ENCODE results near the gene TRPM4.

Gene TRPM4

DNA sequence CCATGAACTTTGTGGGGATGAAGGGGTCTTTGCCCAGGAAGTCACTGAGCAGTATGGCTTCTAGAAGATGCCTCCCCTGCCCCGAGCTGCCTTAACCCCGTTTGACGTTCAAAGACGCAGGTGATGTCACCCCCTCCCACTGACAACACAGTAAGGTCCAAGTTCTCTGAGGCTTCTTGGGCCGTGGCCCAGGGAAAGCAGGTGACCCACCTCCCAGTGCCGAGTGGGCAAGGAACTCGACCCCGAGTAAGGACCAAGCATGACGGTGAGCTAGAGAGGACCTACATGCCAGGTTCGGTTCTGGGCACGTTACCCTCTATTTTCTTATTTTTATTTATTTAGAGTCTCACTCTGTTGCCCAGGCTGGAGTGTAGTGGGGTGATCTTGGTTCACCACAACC is 86.1 kb downstream of the TRPM4 start:
- no peak for DNase-seq

DNA sequence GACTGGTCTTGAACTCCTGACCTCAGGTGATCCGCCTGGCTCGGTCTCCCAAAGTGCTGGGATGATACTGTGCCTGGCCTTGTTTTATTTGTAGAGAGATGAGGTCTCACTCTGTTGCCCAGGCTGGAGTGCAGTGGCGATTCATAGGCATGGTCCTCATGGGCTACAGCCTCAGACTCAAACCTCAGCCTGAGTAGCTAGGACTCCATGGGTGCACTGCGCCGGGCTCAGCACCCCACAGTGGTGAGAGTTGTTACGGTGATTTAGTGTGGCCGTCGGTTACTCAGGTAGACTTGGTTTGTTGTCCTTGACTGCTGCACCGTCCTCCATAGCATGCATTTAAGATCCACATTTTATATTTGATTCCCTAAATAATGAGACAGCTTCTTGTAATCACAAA is 86.7 kb downstream of the TRPM4 start:
- DNase-seq: no peak

DNA sequence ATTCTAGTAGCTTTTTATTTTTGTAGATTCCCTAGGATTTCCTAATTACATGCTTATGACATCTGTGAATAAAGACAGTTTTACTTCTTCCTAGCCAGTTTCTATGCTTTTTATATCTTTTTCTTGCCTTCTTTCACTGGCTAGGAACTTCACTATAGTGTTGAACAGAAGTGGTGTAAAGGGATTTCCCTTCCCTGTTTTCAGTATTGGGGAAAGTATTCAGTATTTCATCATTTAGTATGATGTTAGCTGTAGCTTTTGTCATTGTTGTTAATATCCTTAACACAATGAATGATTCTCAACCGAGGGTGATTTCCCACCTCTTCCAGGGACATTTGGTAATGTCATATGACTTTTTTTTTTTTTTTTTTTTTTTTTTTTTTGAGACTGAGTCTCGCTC is 90.1 kb downstream of the TRPM4 start:
- DNase-seq: no peak

DNA sequence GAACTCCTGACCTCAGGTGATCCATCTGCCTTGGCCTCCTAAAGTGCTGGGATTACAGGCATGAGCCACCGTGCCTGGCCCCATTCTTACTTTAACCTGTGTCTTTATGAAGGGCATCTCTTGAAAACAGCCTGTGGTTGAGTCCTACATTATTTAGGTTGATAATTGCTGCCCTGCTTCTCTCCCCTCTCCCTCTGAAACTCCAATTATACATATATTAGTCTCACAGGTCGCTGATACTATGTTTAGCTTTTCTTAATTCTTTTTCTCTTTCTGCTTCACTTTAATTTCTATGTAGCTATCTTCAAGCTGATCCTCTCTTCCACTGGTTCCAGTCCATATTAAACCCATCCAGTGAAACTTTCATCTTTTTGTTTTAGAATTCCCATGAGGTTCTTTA is 92.3 kb downstream of the TRPM4 start:
- no peak for DNase-seq

DNA sequence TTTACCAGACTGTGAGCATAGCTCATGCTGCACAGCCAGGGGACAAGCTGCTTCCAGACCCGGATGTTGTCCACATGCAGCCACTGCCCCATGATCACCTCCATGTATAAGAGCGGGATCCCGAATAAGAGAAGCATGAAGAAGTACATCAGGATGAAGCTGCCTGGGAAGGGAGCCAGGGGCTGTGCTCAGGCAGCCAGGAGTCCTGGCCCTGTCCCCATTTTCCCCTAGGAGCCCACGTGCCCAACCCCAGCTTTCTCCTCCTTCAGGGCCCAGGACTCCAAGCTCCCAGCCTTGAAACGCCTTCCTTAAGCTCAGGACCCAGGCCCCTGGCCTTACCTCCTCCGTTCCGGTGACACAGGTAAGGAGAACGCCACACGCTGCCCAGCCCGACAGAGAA is 98.1 kb downstream of the TRPM4 start:
- no peak for DNase-seq

DNA sequence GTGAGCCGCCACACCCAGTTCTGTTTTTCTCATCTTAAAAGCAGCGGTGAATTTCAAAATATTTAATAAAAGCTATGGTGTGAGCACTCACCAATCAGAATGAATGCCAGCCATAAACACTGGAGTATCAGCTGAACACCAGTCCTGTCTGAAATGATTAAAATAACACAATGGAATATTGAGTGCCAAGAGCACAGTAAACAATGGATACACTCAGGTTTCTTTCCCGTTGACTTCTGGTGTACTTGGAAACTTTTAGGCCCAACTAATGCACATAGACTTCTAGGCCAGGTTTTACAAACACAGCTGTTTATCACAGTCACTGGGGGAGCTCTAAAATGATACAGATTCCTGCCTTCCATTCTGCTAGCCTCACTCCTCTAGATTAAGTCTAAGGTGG is 99.1 kb downstream of the TRPM4 start:
- no peak for DNase-seq

All from NCI-H1436 treated with DMSO at 0.1 percent for 48 hours (cell line).